Activated CD4-positive, alpha-beta T cell treated with anti-CD3 and anti-CD28 coated beads for 36 hours (primary cell): ENCODE results near the gene DHRS2. TPM values are rescaled to one million over a fixed set of nuclear protein-coding genes. Genes with fewer than 3 reads are reported as not detected.

Experiments
- ATAC-seq: fragments of 200-7000 bp; cut with Tn5 transposase; one replicate; pipeline ENCODE4 v1.10.0; 2021; ENCODE audit warnings: mild to moderate bottlenecking, moderate library complexity
- CTCF ChIA-PET: fragments of 350-600 bp; sonication (Branson Sonifier 250); formaldehyde crosslinking; loops from one replicate; lab custom pipeline; 2021; ENCODE audit warnings: antibody characterized with exemption; lab: Charles Lee
- POLR2A ChIA-PET: fragments of 350-600 bp; sonication (Branson Sonifier 250); formaldehyde crosslinking; loops from one replicate; lab custom pipeline; 2021; ENCODE audit warnings: antibody characterized with exemption, inconsistent platforms; lab: Charles Lee
- DNase-seq: peaks from one replicate; pipeline ENCODE4 v3.0.0-alpha.2; 2020
- H3K27ac Mint-ChIP-seq: one replicate; pipeline ENCODE4 v1.8.0; 2021; ENCODE audit warnings: mixed read lengths
- H3K27me3 Mint-ChIP-seq: one replicate; pipeline ENCODE4 v1.8.0; 2021; ENCODE audit warnings: mixed read lengths
- H3K36me3 Mint-ChIP-seq: one replicate; pipeline ENCODE4 v1.8.0; 2021; ENCODE audit warnings: low read depth, mixed read lengths
- H3K4me1 Mint-ChIP-seq: one replicate; pipeline ENCODE4 v1.8.0; 2021; ENCODE audit warnings: mixed read lengths
- H3K4me3 Mint-ChIP-seq: one replicate; pipeline ENCODE4 v1.8.0; 2021; ENCODE audit warnings: mild to moderate bottlenecking, moderate library complexity, mixed read lengths
- H3K9me3 Mint-ChIP-seq: one replicate; pipeline ENCODE4 v1.8.0; 2021; ENCODE audit warnings: low read depth, mixed read lengths
- intact Hi-C, 2 experiments: fragments of 100-400 bp; cut with DNase I in 1 of 2; cut with micrococcal nuclease in 1 of 2; formaldehyde crosslinking; loops; one replicate each; pipeline versions ENCODE4 v1.14.2 to v1.15.1; 2022 to 2024; cut with DNase I, micrococcal nuclease
- total RNA-seq, 2 experiments: library from RNA; stranded (reverse); gene quantifications; one replicate each; pipeline ENCODE4 v1.2.3, GENCODE V29; 2021

Gene DHRS2
- total RNA-seq, 2 experiments from 2014 or later, result 3.1 to 3.7 TPM

DNA sequence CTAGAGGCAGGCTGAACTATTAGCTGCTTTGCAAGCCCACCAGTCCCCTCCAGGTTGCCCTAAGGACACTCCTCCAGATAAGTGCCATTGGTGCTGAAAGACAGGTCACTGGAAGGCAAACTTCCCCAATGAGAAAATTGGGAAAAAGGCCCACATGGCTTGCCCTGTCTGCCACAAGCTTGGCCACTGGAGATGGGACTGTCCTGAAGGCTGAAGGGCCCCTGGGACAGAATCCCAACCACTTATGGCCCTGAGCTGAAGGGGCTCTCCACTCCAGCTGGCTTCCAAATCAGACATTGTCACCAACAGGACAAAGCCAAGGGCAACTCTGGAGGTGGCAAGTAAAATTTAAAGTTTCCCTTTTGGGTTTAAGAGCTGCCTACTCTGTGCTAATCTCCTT is 12.2 kb upstream of the DHRS2 start:
- no peak overlapping the region for H3K4me3 Mint-ChIP-seq

DNA sequence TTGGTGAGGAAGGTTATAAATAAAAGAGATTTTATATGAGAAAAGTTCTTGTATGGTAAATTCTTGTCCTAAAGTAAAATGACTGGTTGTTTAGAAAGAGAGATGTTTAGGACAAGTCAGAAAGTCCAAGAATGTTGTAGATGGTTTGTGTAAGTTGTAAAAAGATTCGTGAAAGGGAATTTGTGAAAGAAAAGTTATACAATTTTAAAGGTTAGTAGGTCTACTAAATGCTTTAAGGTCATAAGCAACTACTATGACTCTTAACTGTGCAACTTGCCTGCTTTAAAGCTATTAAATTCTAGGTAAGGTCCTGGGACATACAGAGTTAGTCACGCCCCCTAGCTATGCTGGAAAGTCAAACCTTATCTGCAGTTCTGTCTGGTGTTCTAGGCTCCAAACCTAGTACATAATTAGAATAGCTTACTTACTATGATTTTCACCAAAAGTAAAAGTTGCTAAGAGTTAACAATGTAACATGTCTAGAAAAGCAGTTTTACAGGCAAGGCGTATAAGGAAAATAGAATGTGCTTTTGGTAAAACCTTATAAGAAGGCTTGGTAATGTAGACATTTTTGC is 11.2 kb upstream of the DHRS2 start:
- POLR2A ChIA-PET, result no interaction called here
- DNase-seq (no peak), ATAC-seq (no peak)
- peaks cover 8% of the 10 kb centered on the region for H3K27me3 Mint-ChIP-seq
- intact Hi-C loops, result no loop called here
- CTCF ChIA-PET, result interaction anchor here (0.9 to 1.0 kb wide), 2 partner anchors 36 to 63 kb away, joined by 4 to 5 read pairs; no protein-coding TSS in a partner anchor
- H3K27ac Mint-ChIP-seq, result no peak overlapping the region
- H3K36me3 Mint-ChIP-seq, result peaks cover 3% of the 10 kb centered on the region
- H3K4me3 Mint-ChIP-seq, result no peak overlapping the region
- H3K9me3 Mint-ChIP-seq, result peaks cover 10% of the 10 kb centered on the region
- no peaks in the 10 kb centered on the region for H3K4me1 Mint-ChIP-seq

More for the DNA sequence above, 12.2 kb upstream of the DHRS2 start:
- no peaks in the 10 kb centered on the region for H3K4me1 Mint-ChIP-seq
- peaks cover 8% of the 10 kb centered on the region for H3K27me3 Mint-ChIP-seq
- ChIA-PET CTCF (no interaction called here), POLR2A (no interaction called here)
- peaks cover 10% of the 10 kb centered on the region for H3K9me3 Mint-ChIP-seq
- no peak for ATAC-seq
- intact Hi-C loops, result no loop called here
- peaks cover 3% of the 10 kb centered on the region for H3K36me3 Mint-ChIP-seq
- no peak for DNase-seq
- H3K27ac Mint-ChIP-seq, result no peak overlapping the region

DNA sequence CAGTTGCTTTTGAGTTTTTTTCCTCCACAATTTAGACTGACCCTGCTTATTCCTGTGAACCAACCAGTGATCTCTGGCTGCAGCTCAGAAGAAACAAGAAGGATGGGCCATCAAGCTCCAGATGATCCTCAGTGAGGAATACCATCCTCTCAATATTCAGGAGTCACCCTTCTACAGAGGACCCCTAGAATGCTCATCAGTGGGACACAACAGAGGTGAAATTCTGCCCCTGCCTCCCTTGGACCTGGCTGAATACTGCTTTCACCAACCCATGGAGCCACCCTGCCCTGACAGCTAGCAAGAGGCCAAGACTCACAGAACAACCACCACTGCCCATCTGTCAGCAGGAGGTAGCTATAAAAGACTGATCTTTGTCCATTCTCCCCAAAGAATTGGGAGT is 9.2 kb upstream of the DHRS2 start:
- H3K9me3 Mint-ChIP-seq, result peaks cover 10% of the 10 kb centered on the region
- ATAC-seq (no peak), DNase-seq (no peak)
- ChIA-PET POLR2A (no interaction called here), CTCF (interaction anchor here (0.7 to 2.7 kb wide), 3 partner anchors 38 to 480 kb away, joined by 3 to 8 read pairs (median 3); no protein-coding TSS in a partner anchor)
- H3K27ac Mint-ChIP-seq, result no peak overlapping the region
- peaks cover 3% of the 10 kb centered on the region for H3K36me3 Mint-ChIP-seq
- no peak overlapping the region for H3K4me3 Mint-ChIP-seq
- H3K4me1 Mint-ChIP-seq, result peaks cover under 1% of the 10 kb centered on the region
- intact Hi-C loops, result no loop called here
- H3K27me3 Mint-ChIP-seq, result peaks cover 8% of the 10 kb centered on the region

DNA sequence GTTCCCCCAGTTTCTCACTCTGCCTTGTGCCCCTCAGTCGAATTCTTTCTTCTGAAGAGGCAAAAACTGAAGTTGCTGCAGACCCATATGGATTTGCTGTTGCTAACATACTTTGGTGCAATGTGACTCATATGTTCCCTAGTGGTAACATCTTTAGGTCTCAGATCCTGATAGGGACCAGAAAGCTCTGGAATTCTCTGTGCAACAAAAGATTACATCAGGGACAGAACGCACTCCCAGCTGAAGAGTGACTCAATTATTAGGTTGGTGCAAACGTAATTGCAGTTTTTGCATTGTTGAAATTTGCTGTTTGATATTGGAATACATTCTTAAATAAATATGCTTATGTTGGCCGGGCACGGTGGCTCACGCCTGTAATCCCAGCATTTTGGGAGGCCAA is 8.2 kb upstream of the DHRS2 start:
- POLR2A ChIA-PET, result no interaction called here
- DNase-seq (no peak), ATAC-seq (no peak)
- Mint-ChIP-seq H3K9me3 (peaks cover 10% of the 10 kb centered on the region), H3K36me3 (peaks cover 3% of the 10 kb centered on the region), H3K4me1 (peaks cover 5% of the 10 kb centered on the region), H3K27ac (no peak overlapping the region), H3K4me3 (no peak overlapping the region), H3K27me3 (peaks cover 6% of the 10 kb centered on the region)
- intact Hi-C loops, result no loop called here
- CTCF ChIA-PET, result interaction anchor here (1.6 to 2.7 kb wide), 2 partner anchors 10 to 39 kb away, joined by 3 to 8 read pairs; no protein-coding TSS in a partner anchor

DNA sequence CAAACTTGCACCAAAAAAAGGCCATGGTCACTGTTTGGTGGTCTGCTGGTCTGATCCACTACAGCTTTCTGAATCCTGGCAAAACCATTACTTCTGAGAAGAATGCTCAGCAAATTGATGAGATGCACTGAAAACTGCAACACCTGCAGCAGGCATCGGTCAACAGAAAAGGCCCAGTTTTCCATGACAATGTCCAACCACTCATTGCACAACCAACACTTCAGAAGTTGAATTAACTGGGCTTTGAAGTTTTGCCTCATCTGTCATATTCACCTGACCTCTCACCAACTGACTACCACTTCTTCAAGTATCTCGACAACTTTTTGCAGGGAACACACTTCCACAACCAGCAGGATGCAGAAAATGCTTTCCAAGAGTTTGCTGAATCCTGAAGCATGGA is 7.0 kb upstream of the DHRS2 start:
- no peak for ATAC-seq

DNA sequence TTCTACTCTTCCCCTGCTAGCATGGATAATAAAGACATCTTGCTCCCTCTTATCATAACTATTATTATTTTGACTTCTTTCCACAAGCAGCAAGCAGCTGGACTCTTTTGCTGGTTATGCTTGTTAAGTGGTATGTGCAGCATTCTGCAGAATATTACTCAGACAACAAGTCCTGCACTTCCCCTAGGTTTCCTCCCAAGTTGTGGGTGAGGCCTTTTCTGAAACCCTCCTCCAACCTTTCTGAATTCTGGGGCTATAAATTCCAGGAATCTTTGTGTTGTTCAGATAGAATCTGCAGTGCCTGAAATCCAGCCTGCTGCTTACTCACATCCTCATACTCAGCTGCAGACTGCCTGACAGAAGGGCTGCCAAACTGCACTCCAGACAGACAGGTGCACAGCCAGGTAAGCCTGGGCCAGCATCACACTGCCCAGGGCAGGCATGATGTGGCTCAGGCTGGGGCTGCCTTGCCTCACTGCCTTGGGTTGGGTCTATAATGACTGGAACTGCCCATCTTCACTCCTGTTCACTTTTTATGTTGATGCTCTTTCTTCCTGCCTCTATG is 6.2 kb upstream of the DHRS2 start:
- intact Hi-C loops, result loop anchor here in 1 of 2 experiments (5.0 kb wide), 1 partner anchor 282 kb away; no protein-coding TSS in a partner anchor
- no peak for DNase-seq
- ATAC-seq, result no peak
- Mint-ChIP-seq H3K27me3 (peaks cover 4% of the 10 kb centered on the region), H3K27ac (no peak overlapping the region), H3K4me3 (no peak overlapping the region), H3K4me1 (peaks cover 5% of the 10 kb centered on the region), H3K36me3 (no peaks in the 10 kb centered on the region), H3K9me3 (peaks cover 4% of the 10 kb centered on the region)
- ChIA-PET POLR2A (no interaction called here), CTCF (interaction anchor here (0.6 to 3.5 kb wide), 6 partner anchors 9 to 303 kb away, joined by 3 to 37 read pairs (median 12); no protein-coding TSS in a partner anchor)

More for the DNA sequence above, 7.0 kb upstream of the DHRS2 start:
- Mint-ChIP-seq H3K9me3 (peaks cover 10% of the 10 kb centered on the region), H3K4me1 (peaks cover 5% of the 10 kb centered on the region), H3K27me3 (peaks cover 6% of the 10 kb centered on the region), H3K27ac (no peak overlapping the region), H3K4me3 (no peak overlapping the region), H3K36me3 (peaks cover 3% of the 10 kb centered on the region)
- CTCF ChIA-PET, result interaction anchor here (1.2 kb wide), 1 partner anchor 11 kb away, joined by 4 read pairs; no protein-coding TSS in a partner anchor
- no peak for DNase-seq
- POLR2A ChIA-PET, result no interaction called here
- intact Hi-C loops, result no loop called here

DNA sequence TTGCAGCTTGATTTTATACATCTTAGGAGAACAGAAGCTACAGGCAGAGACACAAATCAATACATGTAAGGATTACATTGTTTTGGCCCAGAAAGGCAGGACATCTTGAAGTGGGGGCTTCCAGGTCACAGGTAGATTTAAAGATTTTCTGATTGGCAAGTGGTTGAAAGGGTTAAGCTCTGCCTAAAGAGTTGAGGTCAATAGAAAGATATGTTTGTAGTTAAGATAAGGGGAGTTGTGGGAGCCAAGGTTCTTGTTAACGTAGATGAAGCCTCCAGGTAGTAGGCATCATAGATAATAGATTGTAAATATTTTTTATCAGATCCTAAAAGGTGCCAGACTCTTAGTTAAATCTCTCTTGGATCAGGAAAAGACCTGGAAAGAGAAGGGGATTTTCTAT is 5.5 kb upstream of the DHRS2 start:
- H3K4me1 Mint-ChIP-seq, result peaks cover 5% of the 10 kb centered on the region
- ATAC-seq (no peak), DNase-seq (no peak)
- POLR2A ChIA-PET, result no interaction called here
- H3K9me3 Mint-ChIP-seq, result no peaks in the 10 kb centered on the region
- H3K27me3 Mint-ChIP-seq, result peaks cover 4% of the 10 kb centered on the region
- no peak overlapping the region for H3K4me3 Mint-ChIP-seq
- H3K36me3 Mint-ChIP-seq, result no peaks in the 10 kb centered on the region
- intact Hi-C loops, result loop anchor here in 1 of 2 experiments (5.0 kb wide), 1 partner anchor 282 kb away; no protein-coding TSS in a partner anchor
- H3K27ac Mint-ChIP-seq, result no peak overlapping the region
- CTCF ChIA-PET, result interaction anchor here (1.0 to 3.8 kb wide), 15 partner anchors 10 to 730 kb away, joined by 3 to 37 read pairs (median 7); partner anchors contain the start of gene DHRS4

DNA sequence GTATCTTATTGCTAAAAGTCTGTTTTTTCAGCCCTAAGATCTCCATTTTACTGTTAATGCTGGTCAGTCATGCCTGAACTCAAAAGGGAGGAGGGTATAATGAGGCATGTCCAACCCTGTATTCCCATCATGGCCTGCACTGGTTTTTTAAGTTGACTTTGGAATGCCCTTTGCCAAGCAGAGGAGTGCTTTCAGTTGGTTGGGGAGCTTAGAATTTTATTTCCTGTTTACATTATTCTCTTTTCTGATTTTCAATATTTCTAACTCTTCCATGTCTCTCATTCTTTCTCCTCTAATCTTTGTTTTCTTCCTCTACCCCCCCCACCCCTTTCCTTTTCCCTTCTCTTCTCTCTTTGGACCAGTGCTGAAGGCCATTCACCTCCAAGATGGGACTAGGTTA is 4.9 kb upstream of the DHRS2 start:
- Mint-ChIP-seq H3K27me3 (peaks cover 4% of the 10 kb centered on the region), H3K36me3 (no peaks in the 10 kb centered on the region), H3K9me3 (no peaks in the 10 kb centered on the region), H3K27ac (no peak overlapping the region), H3K4me3 (no peak overlapping the region), H3K4me1 (peaks cover 5% of the 10 kb centered on the region)
- ATAC-seq, result no peak
- DNase-seq, result no peak
- intact Hi-C loops, result loop anchor here in 1 of 2 experiments (5.0 kb wide), 1 partner anchor 281 kb away; no protein-coding TSS in a partner anchor
- ChIA-PET CTCF (interaction anchor here (0.6 to 3.8 kb wide), 42 partner anchors 10 to 730 kb away, joined by 3 to 37 read pairs (median 5); partner anchors contain the start of genes DHRS4, RNF212B and ZFHX2), POLR2A (interaction anchor here (0.6 kb wide), 1 partner anchor 157 kb away, joined by 3 read pairs; no protein-coding TSS in a partner anchor)

DNA sequence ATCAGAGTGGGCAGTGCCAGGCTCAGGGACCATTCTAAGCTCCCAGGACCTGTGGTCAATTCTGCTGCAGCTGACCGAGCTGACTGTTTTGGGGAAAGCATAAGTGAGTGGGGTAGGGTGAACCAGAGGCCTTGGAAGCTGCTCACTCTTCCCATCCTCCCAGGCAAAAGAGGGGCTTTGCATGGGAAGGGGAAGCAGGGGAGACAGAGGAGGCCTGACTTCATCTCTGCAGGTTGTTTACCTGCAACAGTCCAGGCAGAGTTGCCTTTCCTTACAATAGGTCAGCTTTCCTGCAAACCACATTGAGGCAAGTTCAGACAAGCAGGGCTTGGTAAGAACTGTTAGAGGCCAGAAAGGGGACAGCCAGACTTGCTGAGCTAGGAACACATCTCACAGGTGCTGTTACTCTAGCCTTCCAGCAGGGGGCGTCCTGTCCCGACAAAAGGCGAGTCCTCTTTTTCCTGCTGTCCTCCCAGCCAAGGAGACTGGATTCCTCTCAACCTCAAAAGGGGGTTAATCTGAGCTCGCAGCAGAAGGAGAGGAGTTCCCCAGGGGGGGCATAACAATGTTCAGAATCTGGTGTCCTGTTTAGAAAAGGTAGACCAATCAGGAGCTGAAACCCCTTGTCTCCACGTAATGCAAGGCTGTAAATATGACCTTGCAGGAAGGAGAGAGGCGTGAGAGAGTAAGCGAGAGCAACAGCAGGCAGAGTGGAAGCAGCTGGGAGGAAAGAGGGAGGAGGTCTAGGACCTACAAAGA is 4.3 kb upstream of the DHRS2 start:
- Mint-ChIP-seq H3K36me3 (no peaks in the 10 kb centered on the region), H3K9me3 (no peaks in the 10 kb centered on the region), H3K4me1 (peaks cover 5% of the 10 kb centered on the region), H3K27ac (no peak overlapping the region), H3K27me3 (peaks cover 3% of the 10 kb centered on the region), H3K4me3 (no peak overlapping the region)
- ATAC-seq (peak; percentile 85), DNase-seq (peak; percentile 86)
- ChIA-PET CTCF (interaction anchor here (0.6 to 3.8 kb wide), 55 partner anchors 10 to 729 kb away, joined by 3 to 37 read pairs (median 4); partner anchors contain the start of genes DHRS4, RNF212B and ZFHX2), POLR2A (interaction anchor here (0.6 kb wide), 1 partner anchor 157 kb away, joined by 3 read pairs; no protein-coding TSS in a partner anchor)
- intact Hi-C loops, result loop anchor here (1.0 to 5.0 kb wide), 6 partner anchors 43 to 322 kb away; partner anchors contain the start of gene DHRS4 (in 1 of the 2)

DNA sequence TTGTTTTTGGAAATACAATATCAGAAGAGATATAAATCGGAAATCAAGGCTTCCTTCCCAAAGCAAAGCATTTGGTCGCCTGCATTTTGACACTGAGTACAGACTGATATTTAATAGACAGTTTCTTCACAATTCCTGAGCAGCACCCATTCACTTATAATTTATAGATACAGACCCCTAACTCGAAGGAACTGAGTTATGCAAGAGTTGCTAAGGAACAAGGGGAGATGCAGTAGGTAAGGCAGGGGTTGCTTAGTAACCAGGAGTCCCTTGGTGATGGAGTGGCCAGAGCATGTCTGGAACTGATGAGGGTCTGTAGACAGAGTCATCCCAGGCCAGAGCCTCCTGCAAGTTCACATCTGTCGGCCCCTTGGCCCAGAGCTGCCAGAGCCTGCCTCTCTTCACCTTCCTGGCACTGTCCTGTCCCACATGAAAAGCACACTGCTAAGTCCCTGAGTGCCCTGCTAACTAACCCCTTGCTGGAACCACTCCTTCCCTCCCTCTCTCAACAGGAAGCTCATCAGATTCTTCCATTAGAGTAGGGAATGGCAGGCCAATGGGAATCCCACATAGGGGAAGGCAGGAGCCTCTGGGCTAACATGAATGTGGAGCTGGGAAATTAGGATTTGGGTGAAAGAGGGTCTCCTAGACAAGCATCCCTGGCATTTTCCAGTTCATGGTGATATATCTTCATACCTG is 3.6 kb upstream of the DHRS2 start:
- intact Hi-C loops, result loop anchor here (1.0 to 5.0 kb wide), 6 partner anchors 43 to 322 kb away; partner anchors contain the start of gene DHRS4 (in 1 of the 2)
- no peak overlapping the region for H3K27ac Mint-ChIP-seq
- no peak overlapping the region for H3K4me3 Mint-ChIP-seq
- H3K36me3 Mint-ChIP-seq, result no peaks in the 10 kb centered on the region
- DNase-seq (no peak), ATAC-seq (no peak)
- H3K4me1 Mint-ChIP-seq, result peaks cover 5% of the 10 kb centered on the region
- POLR2A ChIA-PET, result no interaction called here
- no peaks in the 10 kb centered on the region for H3K9me3 Mint-ChIP-seq
- CTCF ChIA-PET, result interaction anchor here (0.5 to 3.8 kb wide), 52 partner anchors 9 to 516 kb away, joined by 3 to 37 read pairs (median 4); partner anchors contain the start of genes DHRS4, RNF212B and ZFHX2
- H3K27me3 Mint-ChIP-seq, result no peaks in the 10 kb centered on the region
